NCI-H2081 (cell line): ENCODE results near the gene KANSL1.
A peak's percentile ranks its signal among the peaks of the same experiment; 100 is the strongest.

Experiments used
- DNase-seq, 2 experiments: peaks; one replicate each; lab custom pipeline; 2025; lab: John Stamatoyannopoulos, UW

KANSL1 gene

GRCh38 chr17:46074540-46074939, 118.7 kb downstream of the KANSL1 start:
- DNase-seq, result no peak

GRCh38 chr17:46072998-46073397, 120.2 kb downstream of the KANSL1 start:
- DNase-seq, result no peak

DNA sequence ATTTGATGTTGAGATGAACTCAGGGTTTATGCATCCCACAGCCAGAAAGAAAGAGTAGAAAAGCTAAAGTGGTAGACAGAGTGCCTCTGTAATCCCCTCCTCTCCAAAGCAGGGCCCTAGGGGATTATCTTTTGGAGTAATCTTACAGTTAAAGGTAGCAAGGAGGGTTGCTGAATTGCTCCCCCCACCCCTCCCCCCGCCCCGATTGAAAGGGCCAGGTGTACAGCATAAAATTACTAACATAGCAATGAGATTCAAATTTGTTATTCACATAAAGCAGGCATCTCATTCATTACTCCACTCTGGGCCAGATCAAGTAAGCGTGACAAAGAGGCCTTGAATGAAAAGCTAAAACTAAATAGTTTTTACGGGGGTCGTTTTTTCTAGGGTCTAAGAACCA, 121.4 kb downstream of the KANSL1 start:
- peak in 1 of 2 experiments; percentile 22 for DNase-seq

DNA sequence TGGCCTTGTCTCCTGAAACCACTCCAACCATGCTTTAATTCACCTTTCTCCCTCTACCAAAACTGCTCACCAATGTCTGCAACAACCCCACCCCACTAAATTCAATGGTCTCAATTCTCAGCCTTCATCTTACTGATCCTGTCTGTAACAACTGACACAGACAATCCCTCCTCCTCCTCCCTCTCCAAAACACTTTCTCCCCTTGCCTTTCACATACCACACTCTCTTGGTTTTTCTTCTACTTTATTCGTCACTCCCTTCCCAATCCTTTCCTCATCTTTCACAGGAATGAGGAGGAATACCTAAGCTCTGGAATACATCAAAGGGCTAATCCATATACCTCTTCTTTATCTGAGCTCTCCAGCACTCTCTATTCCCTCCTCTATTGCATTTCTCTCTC, 128.8 kb downstream of the KANSL1 start:
- no peak for DNase-seq

GRCh38 chr17:46063241-46063640, 130.0 kb downstream of the KANSL1 start:
- DNase-seq, result no peak

DNA sequence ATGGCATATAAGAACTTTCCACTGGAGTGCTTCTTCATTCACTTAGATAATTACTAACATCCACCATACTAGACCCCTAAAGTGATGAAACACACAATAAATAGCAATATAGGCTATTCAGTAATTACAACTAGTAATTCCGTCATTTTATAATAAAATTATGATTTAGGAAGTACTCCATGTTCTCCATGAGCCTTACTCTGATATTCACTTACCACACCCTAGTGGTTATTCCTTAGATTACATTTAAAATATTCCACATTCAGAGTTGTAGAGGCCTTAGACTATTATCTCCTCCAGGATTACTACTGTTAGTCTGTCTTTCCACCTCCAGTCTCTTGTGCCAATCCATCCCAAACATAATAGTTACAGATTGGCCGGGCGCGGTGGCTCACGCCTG, 131.8 kb downstream of the KANSL1 start:
- DNase-seq, result no peak

- no peak for DNase-seq
Observed at GRCh38 chr17:46060461-46060860, 132.8 kb downstream of the KANSL1 start.

DNA sequence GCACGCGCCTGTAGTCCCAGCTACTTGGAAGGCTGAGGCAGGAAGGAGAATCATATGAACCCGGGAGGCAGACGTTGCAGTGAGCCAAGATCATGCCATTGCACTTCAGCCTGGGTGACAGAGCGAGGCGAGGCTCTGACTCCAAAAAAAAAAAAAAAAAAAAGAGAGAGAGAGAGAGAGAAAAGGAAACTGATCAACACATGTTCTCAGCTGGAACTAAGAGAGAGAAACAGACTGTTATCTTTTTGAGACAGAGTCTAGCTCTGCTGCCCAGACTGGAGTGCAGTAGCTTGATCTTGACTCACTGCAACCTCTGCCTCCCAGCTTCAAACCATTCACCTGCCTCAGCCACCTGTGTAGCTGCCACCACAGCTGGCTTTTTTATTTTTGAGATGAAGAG, 133.7 kb downstream of the KANSL1 start:
- DNase-seq, result no peak

GRCh38 chr17:46057366-46057765, 135.9 kb downstream of the KANSL1 start:
- DNase-seq, result no peak

GRCh38 chr17:46056800-46057304, 136.4 kb downstream of the KANSL1 start:
- no peak for DNase-seq

GRCh38 chr17:46053911-46054534, 139.2 kb downstream of the KANSL1 start:
- DNase-seq, result no peak

GRCh38 chr17:46049656-46050055, 143.6 kb downstream of the KANSL1 start:
- DNase-seq, result no peak

- no peak for DNase-seq
Observed at GRCh38 chr17:46047856-46048255, 145.4 kb downstream of the KANSL1 start.

- DNase-seq, result no peak
Observed at GRCh38 chr17:46047398-46047797, 145.8 kb downstream of the KANSL1 start.

DNA sequence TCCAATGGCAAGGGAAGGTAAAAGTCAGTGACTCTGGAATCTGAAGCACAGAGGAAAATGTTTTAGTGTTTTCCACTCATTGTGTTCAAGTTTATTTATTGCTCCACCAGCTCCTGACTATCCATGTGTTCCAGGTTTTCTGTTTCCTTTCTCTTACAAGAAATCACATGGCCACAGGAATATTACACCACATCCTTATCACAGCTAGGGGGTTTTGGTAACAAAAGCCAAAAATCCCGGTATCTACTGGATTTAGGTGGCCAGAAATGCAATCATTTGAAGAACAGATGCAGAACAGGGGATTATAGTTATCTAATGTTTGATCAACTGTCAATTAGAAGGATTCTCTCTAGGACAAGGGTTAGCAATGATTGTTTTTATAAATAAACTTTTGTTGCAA, 146.3 kb downstream of the KANSL1 start:
- DNase-seq, result no peak

GRCh38 chr17:46045639-46046038, 147.6 kb downstream of the KANSL1 start:
- no peak for DNase-seq

DNA sequence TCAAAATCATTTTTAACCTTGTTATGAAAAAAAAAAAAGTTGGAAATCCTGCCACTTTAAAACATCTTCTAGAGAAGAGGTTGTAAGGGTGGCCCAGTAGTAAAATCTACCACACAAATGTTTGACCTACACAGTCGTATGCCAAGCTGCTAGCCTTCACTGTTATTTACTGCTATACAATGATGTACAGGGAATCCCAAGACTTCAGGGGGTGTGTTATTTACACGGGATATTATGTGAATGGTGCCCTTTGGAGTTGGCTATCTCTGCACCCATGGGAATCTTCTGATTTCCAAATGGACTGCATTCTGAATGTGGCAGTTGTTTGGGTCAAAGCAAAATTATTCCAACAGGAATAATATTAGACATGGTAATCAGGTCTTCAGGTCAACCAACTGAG, 148.2 kb downstream of the KANSL1 start:
- no peak for DNase-seq

GRCh38 chr17:46044286-46044928, 148.8 kb downstream of the KANSL1 start:
- DNase-seq, result peak; percentile 76 to 84

DNA sequence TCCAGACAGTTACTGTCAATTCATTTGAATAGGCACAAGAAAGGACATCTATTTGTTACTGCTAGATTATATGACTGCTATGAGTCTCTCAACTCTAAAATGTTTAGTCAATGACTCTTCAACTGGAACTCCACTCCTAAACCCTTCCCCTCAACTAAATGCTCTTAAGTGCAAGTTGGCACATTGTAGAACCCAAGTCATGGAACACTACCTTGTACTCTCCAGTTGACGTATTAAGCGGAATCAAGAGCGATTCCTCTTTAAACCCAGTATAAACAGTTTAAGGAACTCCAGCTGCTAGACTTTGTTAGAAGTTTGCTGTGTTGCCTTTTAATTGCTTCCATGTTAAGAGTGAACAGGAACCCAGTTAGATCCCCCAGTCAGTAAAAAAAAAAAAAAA, 149.6 kb downstream of the KANSL1 start:
- DNase-seq, result no peak

- no peak for DNase-seq
Observed at GRCh38 chr17:46042925-46043324, 150.3 kb downstream of the KANSL1 start.

DNA sequence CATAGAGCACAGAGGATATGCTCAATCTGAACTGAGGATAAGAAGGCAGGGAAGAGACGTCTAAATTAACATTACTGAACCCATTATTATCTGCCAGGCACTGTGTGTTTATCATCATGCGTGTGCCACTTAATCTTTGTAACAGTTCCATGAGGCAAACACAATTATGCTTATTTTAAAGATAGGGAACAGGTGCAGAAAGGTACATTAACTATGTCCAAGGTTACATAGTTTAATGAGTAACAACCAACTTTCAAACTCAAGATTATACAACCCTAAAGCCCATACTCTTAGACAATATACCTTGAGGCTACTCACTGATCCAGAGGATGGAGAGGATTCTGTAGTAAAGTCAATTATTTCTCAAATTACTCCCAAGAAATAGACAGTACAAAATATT, 151.0 kb downstream of the KANSL1 start:
- DNase-seq, result no peak

DNA sequence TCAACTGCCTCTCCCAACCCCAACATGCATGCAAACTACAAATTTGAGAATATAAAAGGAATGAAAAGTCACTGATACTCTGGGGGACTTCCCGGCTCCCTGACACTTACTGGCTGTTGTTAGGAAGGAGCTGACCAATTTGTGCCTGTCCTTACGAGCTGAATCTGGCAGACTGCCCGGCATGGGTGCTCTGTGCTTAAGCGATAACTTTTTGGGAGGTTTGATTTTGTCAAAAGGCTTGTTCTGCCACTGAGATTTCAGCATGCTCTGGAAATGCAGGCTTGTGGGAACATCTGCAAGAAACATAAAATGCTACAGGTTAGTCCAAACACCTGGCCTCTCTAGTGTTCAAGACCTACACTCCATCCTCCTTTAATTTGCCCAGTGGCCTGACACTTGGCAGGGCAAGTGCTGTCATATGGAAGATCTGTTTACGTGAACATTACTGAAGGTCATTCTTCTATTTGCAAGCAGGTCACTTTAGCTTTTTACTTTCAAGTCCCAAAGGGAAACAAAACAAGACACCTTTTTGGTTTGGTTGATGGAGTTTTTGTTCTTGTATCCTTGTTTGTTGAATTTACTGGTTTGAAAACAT, 153.5 kb downstream of the KANSL1 start:
- DNase-seq, result no peak

- no peak for DNase-seq
Observed at GRCh38 chr17:46038937-46039336, 154.3 kb downstream of the KANSL1 start.
